H1 (cell line): ENCODE measurements around the gene PTPRD. TPM values are rescaled to one million over a fixed set of nuclear protein-coding genes. Genes with fewer than 3 reads are reported as not detected.

ENCODE experiments used
- CTCF ChIA-PET: fragments of 300-600 bp; sonication (Branson Sonifier 250); formaldehyde crosslinking; loops from one replicate; lab custom pipeline; 2021; ENCODE audit not compliant: partially characterized antibody; lab: Charles Lee
- POLR2A ChIA-PET: fragments of 300-600 bp; sonication (Branson Sonifier 250); formaldehyde crosslinking; loops from one replicate; lab custom pipeline; 2021; ENCODE audit warnings: inconsistent platforms; ENCODE audit not compliant: partially characterized antibody; lab: Charles Lee
- DNase-seq, 2 experiments: peaks; one replicate each; pipeline versions ENCODE4 v3.0.0 to v3.0.0-alpha.2; 2010 to 2022; ENCODE audit warnings: low spot score in 2 of 2, low read depth in 1 of 2, mixed read lengths in 1 of 2
- FAIRE-seq: peaks from 2 replicates; lab custom pipeline; 2011; peaks lifted over from hg19 to GRCh38; lab: Jason Lieb, UNC
- H2AFZ ChIP-seq: 2 replicates; pipeline ENCODE4 v1.8.1; 2012; ENCODE audit warnings: low read length, inconsistent platforms
- H2AK5ac ChIP-seq: 2 replicates; pipeline ENCODE4 v1.6.1; 2013; ENCODE audit warnings: low read depth, low read length
- H2BK120ac ChIP-seq: replicated peaks from 2 replicates; pipeline ENCODE3; 2013; ENCODE audit warnings: low read depth, low read length, inconsistent platforms
- H2BK12ac ChIP-seq: 2 replicates; pipeline ENCODE4 v1.6.1; 2013; ENCODE audit warnings: low read depth, low read length
- H2BK15ac ChIP-seq: 2 replicates; pipeline ENCODE4 v1.6.1; 2013; ENCODE audit warnings: low read length
- H2BK20ac ChIP-seq: 2 replicates; pipeline ENCODE4 v1.6.1; 2013; ENCODE audit warnings: low read length
- H2BK5ac ChIP-seq: 2 replicates; pipeline ENCODE4 v1.6.1; 2013; ENCODE audit warnings: low read depth, low read length
- H3K14ac ChIP-seq: 2 replicates; pipeline ENCODE4 v1.6.1; 2013; ENCODE audit warnings: inconsistent platforms; ENCODE audit not compliant: insufficient read length
- H3K18ac ChIP-seq: 2 replicates; pipeline ENCODE4 v1.6.1; 2013; ENCODE audit warnings: low read length; ENCODE audit errors: extremely low read depth
- H3K23ac ChIP-seq: 2 replicates; pipeline ENCODE4 v1.6.1; 2013; ENCODE audit warnings: inconsistent platforms; ENCODE audit not compliant: insufficient read length
- H3K23me2 ChIP-seq: 2 replicates; pipeline ENCODE4 v1.6.1; 2013; ENCODE audit warnings: low read depth, low read length
- H3K27ac ChIP-seq: 2 replicates; pipeline ENCODE4 v1.6.1; 2011; ENCODE audit warnings: low read depth, low read length, inconsistent platforms
- H3K27me3 ChIP-seq, 4 experiments: replicated peaks in 1 of 4; 1 replicate in 1 of 4; 2 replicates in 3 of 4; pipeline versions ENCODE4 v1.6.1 to v1.8.1; 2011 to 2013; ENCODE audit warnings: low read length in 3 of 4, mild to moderate bottlenecking in 3 of 4, inconsistent platforms in 2 of 4, mixed read lengths in 2 of 4, moderate library complexity in 1 of 4; ENCODE audit not compliant: control insufficient read depth in 3 of 4, insufficient read depth in 3 of 4; ENCODE audit errors: extremely low read depth in 1 of 4
- H3K36me3 ChIP-seq, 4 experiments: 2 replicates each; pipeline versions ENCODE4 v1.6.1 to v1.8.1; 2011 to 2013; ENCODE audit warnings: mild to moderate bottlenecking in 4 of 4, low read length in 3 of 4, moderate library complexity in 2 of 4, control low read depth in 1 of 4, inconsistent platforms in 1 of 4; ENCODE audit not compliant: insufficient read depth in 4 of 4, control insufficient read depth in 2 of 4
- H3K4ac ChIP-seq: replicated peaks from 2 replicates; pipeline ENCODE3; 2013; ENCODE audit warnings: low read length, low read depth, mixed read lengths, inconsistent platforms; ENCODE audit not compliant: insufficient read length
- H3K4me1 ChIP-seq, 4 experiments: replicated peaks in 1 of 4; 1 replicate in 1 of 4; 2 replicates in 3 of 4; pipeline versions ENCODE4 v1.6.1 to v1.8.1; 2011 to 2013; ENCODE audit warnings: low read length in 3 of 4, inconsistent platforms in 2 of 4, mixed read lengths in 1 of 4; ENCODE audit not compliant: insufficient read depth in 4 of 4, control insufficient read depth in 3 of 4
- H3K4me2 ChIP-seq, 2 experiments: 2 replicates each; pipeline versions ENCODE4 v1.6.1 to v1.8.1; 2011 to 2013; ENCODE audit warnings: low read depth in 2 of 2, low read length in 2 of 2, control low read depth in 1 of 2, inconsistent platforms in 1 of 2, mild to moderate bottlenecking in 1 of 2; ENCODE audit not compliant: insufficient read depth in 1 of 2
- H3K4me3 ChIP-seq, 4 experiments: fragments of 200-600, 300-600 bp in 1 of 4; sonication (generic), shearing (Covaris generic), sonication (Bioruptor Twin) in 1 of 4; 2 replicates each; pipeline versions ENCODE4 v1.5.1 to v1.8.1; 2011 to 2016; ENCODE audit warnings: low read length in 4 of 4, low read depth in 3 of 4, control low read depth in 2 of 4, inconsistent platforms in 2 of 4, mild to moderate bottlenecking in 2 of 4, mixed read lengths in 1 of 4, moderate library complexity in 1 of 4; ENCODE audit not compliant: insufficient read depth in 2 of 4; ENCODE audit errors: extremely low read depth in 1 of 4
- H3K56ac ChIP-seq: replicated peaks from 2 replicates; pipeline ENCODE3; 2013; ENCODE audit warnings: low read depth, mild to moderate bottlenecking, mixed read lengths, low read length, inconsistent platforms; ENCODE audit not compliant: insufficient read length
- H3K79me1 ChIP-seq: 2 replicates; pipeline ENCODE4 v1.6.1; 2013; ENCODE audit warnings: low read depth, low read length, control low read depth
- H3K79me2 ChIP-seq, 2 experiments: 2 replicates each; pipeline versions ENCODE4 v1.6.1 to v1.8.1; 2012 to 2013; ENCODE audit warnings: low read length in 2 of 2, mild to moderate bottlenecking in 2 of 2, inconsistent platforms in 1 of 2; ENCODE audit not compliant: insufficient read depth in 2 of 2, control insufficient read depth in 1 of 2
- H3K9ac ChIP-seq, 4 experiments: replicated peaks in 1 of 4; 1 replicate in 1 of 4; 2 replicates in 3 of 4; pipeline versions ENCODE4 v1.6.1 to v1.8.1; 2011 to 2013; ENCODE audit warnings: low read depth in 3 of 4, low read length in 3 of 4, control low read depth in 2 of 4, mild to moderate bottlenecking in 2 of 4, moderate library complexity in 2 of 4, inconsistent platforms in 1 of 4; ENCODE audit errors: extremely low read depth in 1 of 4
- H3K9me3 ChIP-seq, 2 experiments: 2 replicates each; pipeline versions ENCODE4 v1.6.1 to v1.8.1; 2012 to 2013; ENCODE audit warnings: mild to moderate bottlenecking in 2 of 2, moderate library complexity in 2 of 2, control low read depth in 1 of 2, inconsistent platforms in 1 of 2, low read depth in 1 of 2, low read length in 1 of 2, mixed read lengths in 1 of 2; ENCODE audit not compliant: insufficient read depth in 2 of 2
- H4K20me1 ChIP-seq, 2 experiments: replicated peaks in 1 of 2; 2 replicates each; pipeline versions ENCODE3 to v1.8.1; 2011 to 2013; ENCODE audit warnings: inconsistent platforms in 2 of 2, low read length in 2 of 2, mild to moderate bottlenecking in 1 of 2; ENCODE audit not compliant: insufficient read depth in 2 of 2, control insufficient read depth in 1 of 2
- H4K5ac ChIP-seq: 2 replicates; pipeline ENCODE4 v1.6.1; 2013; ENCODE audit warnings: low read length, low read depth, mixed read lengths, inconsistent platforms; ENCODE audit not compliant: insufficient read length
- H4K8ac ChIP-seq: 2 replicates; pipeline ENCODE4 v1.8.0; 2013; ENCODE audit warnings: mild to moderate bottlenecking, moderate library complexity, low read length, inconsistent platforms; ENCODE audit not compliant: insufficient read depth; ENCODE audit errors: extremely low read depth
- H4K91ac ChIP-seq: replicated peaks from 2 replicates; pipeline ENCODE3; 2013; ENCODE audit warnings: low read length, mixed read lengths, inconsistent platforms; ENCODE audit not compliant: insufficient read length
- BACH1 ChIP-seq: IDR thresholded peaks from 2 replicates; pipeline ENCODE4 v1.6.1; 2012; ENCODE audit warnings: low read length, improper control_type of control experiment
- EGR1 ChIP-seq: IDR thresholded peaks from 2 replicates; pipeline ENCODE4 v1.6.1; 2011; ENCODE audit warnings: low read depth, low read length, borderline replicate concordance
- HDAC2 ChIP-seq, 2 experiments: fragments of 300-600 bp in 1 of 2; sonication (generic) in 1 of 2; IDR thresholded peaks; 2 replicates each; pipeline ENCODE4 v1.6.1; 2011 to 2012; ENCODE audit warnings: low read depth in 2 of 2, low read length in 2 of 2, mild to moderate bottlenecking in 2 of 2, moderate library complexity in 2 of 2, borderline replicate concordance in 1 of 2, inconsistent platforms in 1 of 2
- NANOG ChIP-seq: IDR thresholded peaks from 2 replicates; pipeline ENCODE4 v1.6.1; 2011; ENCODE audit warnings: low read length, low read depth, mild to moderate bottlenecking, inconsistent platforms; ENCODE audit not compliant: insufficient read depth, poor library complexity, severe bottlenecking
- POLR2A ChIP-seq, 2 experiments: IDR thresholded peaks; 1 replicate in 1 of 2; 2 replicates in 1 of 2; pipeline ENCODE4 v1.6.1; 2011; ENCODE audit warnings: low read depth in 2 of 2, low read length in 2 of 2, mild to moderate bottlenecking in 2 of 2; ENCODE audit errors: control extremely low read depth in 1 of 2
- POLR2AphosphoS5 ChIP-seq: IDR thresholded peaks from 2 replicates; pipeline ENCODE4 v1.6.1; 2011; ENCODE audit warnings: low read depth, low read length
- RNF2 ChIP-seq: fragments of 200-900, 300-1000 bp; sonication (generic); IDR thresholded peaks from 2 replicates; pipeline ENCODE4 v1.7.1; 2016; ENCODE audit warnings: borderline replicate concordance, low read depth, mild to moderate bottlenecking, antibody characterized with exemption, low read length; ENCODE audit not compliant: poor library complexity, severe bottlenecking; ENCODE audit errors: missing control alignments
- RXRA ChIP-seq: IDR thresholded peaks from 2 replicates; pipeline ENCODE4 v1.6.1; 2011; ENCODE audit warnings: low read depth, mild to moderate bottlenecking, low read length, moderate library complexity; ENCODE audit not compliant: insufficient read depth
- SAP30 ChIP-seq: fragments of 300-600 bp; sonication (generic); IDR thresholded peaks from 2 replicates; pipeline ENCODE4 v1.7.1; 2012; ENCODE audit warnings: low read length, moderate library complexity, mild to moderate bottlenecking, inconsistent platforms; ENCODE audit not compliant: insufficient read depth, insufficient replicate concordance
- SIX5 ChIP-seq: IDR thresholded peaks from 2 replicates; pipeline ENCODE4 v1.6.1; 2011; ENCODE audit warnings: mild to moderate bottlenecking, low read depth, low read length
- SP1 ChIP-seq: IDR thresholded peaks from 2 replicates; pipeline ENCODE4 v1.6.1; 2011; ENCODE audit warnings: low read depth, low read length
- SP2 ChIP-seq: IDR thresholded peaks from 2 replicates; pipeline ENCODE4 v1.6.1; 2012; ENCODE audit warnings: mild to moderate bottlenecking, low read length, inconsistent platforms
- WGBS, 2 experiments: shearing (Covaris generic) in 1 of 2; methylation state at CpG; one replicate each; pipeline versions ENCODE4 v1.1.6 to v1.1.7; 2013 to 2015; ENCODE audit warnings: low lambda C conversion rate in 2 of 2, mixed read lengths in 2 of 2, inconsistent platforms in 1 of 2, low coverage in 1 of 2, missing lambda C conversion rate in 1 of 2; ENCODE audit not compliant: insufficient replicate concordance in 2 of 2, insufficient coverage in 1 of 2, insufficient read length in 1 of 2; ENCODE audit errors: extremely low coverage in 1 of 2, missing lambda C conversion rate in 1 of 2; 5-methylcytosine and 5-hydroxymethylcytosine counted together
- polyA plus RNA-seq, 7 experiments: library from polyadenylated mRNA; depleted of rRNA in 3 of 7; stranded (reverse) in 5 of 7; unstranded in 2 of 7; fragments of >200 nt in 5 of 7; fragments of 200-250 nt in 2 of 7; gene quantifications; 1 replicate in 5 of 7; 2 replicates in 1 of 7; 4 replicates in 1 of 7; pipeline versions ENCODE4 v1.2.1 to v1.2.3, GENCODE V29; 2011 to 2013; ENCODE audit warnings: missing spikeins in 2 of 7, mixed read lengths in 2 of 7
- total RNA-seq: library from RNA; stranded (reverse); fragmentation: NEBNext Ultra II Directional; extraction: Animal tissue kit (Norgen Biotek cat#: 25700); gene quantifications from 2 replicates; pipeline ENCODE4 v1.2.1, GENCODE V29; 2021

Gene PTPRD
- total and polyA plus RNA-seq, 2 of the 8 experiments (the other 6 are each of a cell fraction or from before 2014, with no cell fraction given), result 17.2 to 77.0 TPM

GRCh38 chr9:8429768-8430167, 2183.0 kb downstream of the PTPRD start:
- Histone ChIP-seq H3K79me2 (no peaks in the 10 kb centered on the region), H4K20me1 (no peaks in the 10 kb centered on the region), H4K91ac (no peak overlapping the region), H3K4ac (no peak overlapping the region), H2BK12ac (no peak overlapping the region), H2AK5ac (no peak overlapping the region), H2BK15ac (no peak overlapping the region), H3K9me3 (no peaks in the 10 kb centered on the region), H3K4me2 (no peak overlapping the region), H3K79me1 (no peaks in the 10 kb centered on the region), H2AFZ (no peak overlapping the region), H3K56ac (no peak overlapping the region), H3K4me3 (no peak overlapping the region), H3K23ac (no peak overlapping the region), H3K4me1 (no peaks in the 10 kb centered on the region; a peak in 1 of 7 replicates), H3K14ac (no peak overlapping the region), H2BK20ac (no peak overlapping the region), H3K18ac (no peak overlapping the region), H2BK5ac (no peak overlapping the region), H3K9ac (no peak overlapping the region), H3K27me3 (no peaks in the 10 kb centered on the region), H2BK120ac (no peak overlapping the region), H4K5ac (no peak overlapping the region), H3K27ac (no peak overlapping the region), H4K8ac (no peak overlapping the region), H3K36me3 (no peaks in the 10 kb centered on the region; a peak in 1 of 8 replicates), H3K23me2 (no peaks in the 10 kb centered on the region)
- 95% methylated on average over 1 of the region's 1 CpG; no CpG with 5 or more reads in 1 of the 2 experiments for WGBS, 2 experiments
- CTCF ChIA-PET, result interaction anchor here (0.7 to 1.3 kb wide), 2 partner anchors 13 to 15 kb away, joined by 3 read pairs; no protein-coding TSS in a partner anchor
- POLR2A ChIA-PET, result no interaction called here
- FAIRE-seq (no peak), DNase-seq (no peak)
- TF ChIP-seq EGR1, result no peak
- no peak for TF ChIP-seq BACH1
- TF ChIP-seq POLR2A (IDR thresholded peaks at IDR 0.05; ENCODE audit: control extremely low read depth in 1 of 2, low read depth in 2 of 2, low read length in 2 of 2), result no peak
- no peak for TF ChIP-seq RXRA
- no peak for TF ChIP-seq RNF2
- TF ChIP-seq SAP30, result no peak
- TF ChIP-seq HDAC2 (IDR thresholded peaks at IDR 0.05; ENCODE audit: borderline replicate concordance in 1 of 2, low read depth in 2 of 2, low read length in 2 of 2), result no peak
- no peak for TF ChIP-seq SP2
- TF ChIP-seq SP1, result no peak
- TF ChIP-seq POLR2AphosphoS5, result no peak
- TF ChIP-seq NANOG, result no peak
- TF ChIP-seq SIX5, result no peak
